PC-9 (cell line): Measurements from ENCODE around the gene SEC24D. TPM values are rescaled to one million over a fixed set of nuclear protein-coding genes. Genes with fewer than 3 reads are reported as not detected.

ENCODE experiments used
- BruUV-seq: library from RNA; stranded (reverse); fragments of 400-500 nt; replicated peaks from 2 replicates; lab custom pipeline; 2021; lab: Mats Ljungman, UMichigan
- CTCF ChIA-PET: fragments of 300-600 bp; sonication (Branson Sonifier 250); formaldehyde crosslinking; loops from one replicate; lab custom pipeline; 2022; ENCODE audit warnings: antibody characterized with exemption; lab: Charles Lee
- POLR2A ChIA-PET: fragments of 300-600 bp; sonication (Branson Sonifier 250); formaldehyde crosslinking; loops from one replicate; lab custom pipeline; 2022; ENCODE audit warnings: antibody characterized with exemption; ENCODE audit not compliant: unreplicated experiment; lab: Charles Lee
- DNase-seq, 2 experiments: peaks; one replicate each; pipeline versions ENCODE4 v3.0.0 to v3.0.0-alpha.2; 2015 to 2022; ENCODE audit warnings: mixed read lengths in 1 of 2
- H2AFZ ChIP-seq: fragments of 200-600 bp; sonication (generic); 2 replicates; pipeline ENCODE4 v1.8.1; 2017; ENCODE audit warnings: antibody characterized with exemption
- H3F3A ChIP-seq: fragments of 200-600 bp; sonication (generic); 2 replicates; pipeline ENCODE4 v1.8.1; 2017; ENCODE audit warnings: antibody characterized with exemption, mild to moderate bottlenecking, low read depth; ENCODE audit not compliant: insufficient read depth
- H3K27ac ChIP-seq: fragments of 200-600 bp; sonication (generic); 2 replicates; pipeline ENCODE4 v1.6.1; 2016; ENCODE audit warnings: mixed run types
- H3K27me3 ChIP-seq: fragments of 200-600 bp; sonication (generic); 2 replicates; pipeline ENCODE4 v1.6.1; 2016; ENCODE audit warnings: low read depth, mixed run types; ENCODE audit not compliant: insufficient read depth
- H3K36me3 ChIP-seq: fragments of 200-600 bp; sonication (generic); 2 replicates; pipeline ENCODE4 v1.6.1; 2016; ENCODE audit warnings: low read depth, mixed run types
- H3K4me1 ChIP-seq: fragments of 200-600 bp; sonication (generic); replicated peaks from 2 replicates; pipeline ENCODE4 v1.6.1; 2016; ENCODE audit warnings: mixed run types; ENCODE audit not compliant: insufficient read depth
- H3K4me2 ChIP-seq: fragments of 200-600 bp; sonication (generic); 2 replicates; pipeline ENCODE4 v1.6.1; 2017; ENCODE audit warnings: mixed run types
- H3K4me3 ChIP-seq: fragments of 200-600 bp; sonication (generic); 2 replicates; pipeline ENCODE4 v1.6.1; 2016; ENCODE audit warnings: mixed run types
- H3K79me2 ChIP-seq: fragments of 200-600 bp; sonication (generic); 2 replicates; pipeline ENCODE4 v1.6.1; 2017; ENCODE audit warnings: low read depth, mixed run types
- H3K9me2 ChIP-seq: fragments of 200-600 bp; sonication (generic); 2 replicates; pipeline ENCODE4 v1.8.1; 2017; ENCODE audit warnings: mild to moderate bottlenecking; ENCODE audit not compliant: insufficient read depth
- H3K9me3 ChIP-seq: fragments of 200-600 bp; sonication (generic); 2 replicates; pipeline ENCODE4 v1.8.1; 2016; ENCODE audit warnings: low read depth; ENCODE audit not compliant: insufficient read depth
- H4K20me1 ChIP-seq: fragments of 200-600 bp; sonication (generic); 2 replicates; pipeline ENCODE4 v1.8.1; 2017; ENCODE audit not compliant: insufficient read depth
- EZH2 ChIP-seq: fragments of 200-600 bp; sonication (generic); IDR thresholded peaks from 2 replicates; pipeline ENCODE4 v1.8.0; 2017; ENCODE audit warnings: antibody characterized with exemption, low read depth
- intact Hi-C: fragments of 100-400 bp; cut with micrococcal nuclease; formaldehyde crosslinking; loops from one replicate; pipeline ENCODE4 v1.10.0; 2022; ENCODE audit not compliant: unreplicated experiment
- total RNA-seq: library from RNA; stranded (reverse); gene quantifications from 2 replicates; pipeline ENCODE4 v1.2.3, GENCODE V29; 2021
- TF ChIP-seq, protein P1 (sequence below): fragments of 200-600 bp; sonication (generic); conservative IDR thresholded peaks from 2 replicates; pipeline ENCODE4 v1.6.1; 2017; ENCODE audit warnings: mixed run types, antibody characterized with exemption, mild to moderate bottlenecking, moderate library complexity

Gene SEC24D
- total RNA-seq, 1 experiment from 2014 or later, result 17.3 TPM

DNA sequence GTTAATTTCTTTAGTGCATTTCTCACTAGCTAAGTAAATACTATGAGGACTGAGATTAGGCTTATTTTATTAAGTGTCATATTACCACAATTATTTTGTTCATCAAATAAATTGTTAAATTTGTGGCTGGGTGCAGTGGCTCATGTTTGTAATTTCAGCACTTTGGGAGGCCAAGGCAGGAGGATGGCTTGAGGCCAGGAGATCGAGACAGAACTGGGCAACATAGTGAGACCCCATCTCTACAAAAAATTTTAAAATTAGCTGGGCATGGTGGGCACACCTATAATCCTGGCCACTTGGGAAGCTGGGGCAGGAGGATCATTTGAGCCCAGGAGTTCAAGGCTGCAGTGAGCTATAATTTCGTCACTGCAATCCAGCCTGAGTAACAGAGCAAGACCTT, 6.8 kb downstream of the SEC24D start:
- intact Hi-C loops, result no loop called here
- H3K9me2 ChIP-seq, result no peaks in the 10 kb centered on the region
- no peak for DNase-seq
- no peak overlapping the region for H3K4me3 ChIP-seq
- no peak overlapping the region for H3K4me2 ChIP-seq
- no peaks in the 10 kb centered on the region for H3K36me3 ChIP-seq
- H4K20me1 ChIP-seq, result no peaks in the 10 kb centered on the region
- peaks cover 6% of the 10 kb centered on the region for H3K79me2 ChIP-seq
- CTCF ChIA-PET, result no interaction called here
- POLR2A ChIA-PET, result no interaction called here
- BruUV-seq, result no TSS peak
- H3K27ac ChIP-seq, result no peak overlapping the region
- no peaks in the 10 kb centered on the region for H3K27me3 ChIP-seq
- H3K9me3 ChIP-seq, result no peaks in the 10 kb centered on the region
- H2AFZ ChIP-seq, result no peak overlapping the region
- no peaks in the 10 kb centered on the region for H3F3A ChIP-seq
- peaks cover 1% of the 10 kb centered on the region for H3K4me1 ChIP-seq
- no peak for TF ChIP-seq EZH2
- TF ChIP-seq, protein P1, sequence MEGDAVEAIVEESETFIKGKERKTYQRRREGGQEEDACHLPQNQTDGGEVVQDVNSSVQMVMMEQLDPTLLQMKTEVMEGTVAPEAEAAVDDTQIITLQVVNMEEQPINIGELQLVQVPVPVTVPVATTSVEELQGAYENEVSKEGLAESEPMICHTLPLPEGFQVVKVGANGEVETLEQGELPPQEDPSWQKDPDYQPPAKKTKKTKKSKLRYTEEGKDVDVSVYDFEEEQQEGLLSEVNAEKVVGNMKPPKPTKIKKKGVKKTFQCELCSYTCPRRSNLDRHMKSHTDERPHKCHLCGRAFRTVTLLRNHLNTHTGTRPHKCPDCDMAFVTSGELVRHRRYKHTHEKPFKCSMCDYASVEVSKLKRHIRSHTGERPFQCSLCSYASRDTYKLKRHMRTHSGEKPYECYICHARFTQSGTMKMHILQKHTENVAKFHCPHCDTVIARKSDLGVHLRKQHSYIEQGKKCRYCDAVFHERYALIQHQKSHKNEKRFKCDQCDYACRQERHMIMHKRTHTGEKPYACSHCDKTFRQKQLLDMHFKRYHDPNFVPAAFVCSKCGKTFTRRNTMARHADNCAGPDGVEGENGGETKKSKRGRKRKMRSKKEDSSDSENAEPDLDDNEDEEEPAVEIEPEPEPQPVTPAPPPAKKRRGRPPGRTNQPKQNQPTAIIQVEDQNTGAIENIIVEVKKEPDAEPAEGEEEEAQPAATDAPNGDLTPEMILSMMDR, result no peak

DNA sequence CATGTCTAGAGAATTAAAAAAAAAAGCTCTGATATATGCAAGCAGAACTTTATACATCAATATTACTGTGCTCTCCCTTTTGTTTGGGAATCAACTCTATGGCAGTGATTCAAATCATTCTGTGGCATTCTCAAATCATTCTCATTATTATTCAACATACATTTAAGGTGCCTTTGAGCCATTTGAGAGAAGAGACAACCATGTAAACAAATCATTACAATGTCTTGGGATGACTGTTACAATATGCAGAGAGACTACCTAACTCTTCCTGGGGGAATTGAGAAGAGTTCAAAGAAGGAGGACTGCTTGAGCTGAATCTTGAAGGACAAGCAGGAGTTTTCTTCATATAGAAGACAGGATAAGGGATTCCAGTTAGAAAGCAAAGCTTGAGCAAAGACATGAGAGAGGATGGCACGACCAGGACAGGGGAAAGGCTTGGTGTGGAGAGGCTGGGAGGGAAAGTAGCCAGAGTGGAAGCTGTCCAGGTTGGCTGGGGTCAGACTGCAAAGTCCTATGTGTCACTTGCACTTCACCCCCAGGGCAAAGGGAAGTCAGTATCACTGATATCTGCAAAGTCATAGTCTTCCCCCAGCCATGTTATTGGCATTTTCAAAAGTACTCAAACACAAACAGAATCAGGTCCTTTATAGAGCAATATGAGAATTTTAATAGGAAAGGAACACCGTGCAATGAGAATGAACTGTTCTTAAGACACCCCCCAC, 9.0 kb downstream of the SEC24D start:
- Histone ChIP-seq H3K4me2 (no peak overlapping the region), H3K4me1 (no peaks in the 10 kb centered on the region), H3F3A (no peaks in the 10 kb centered on the region), H3K4me3 (no peak overlapping the region), H2AFZ (no peak overlapping the region), H3K9me2 (no peaks in the 10 kb centered on the region), H3K9me3 (no peaks in the 10 kb centered on the region), H3K27ac (no peak overlapping the region), H3K27me3 (no peaks in the 10 kb centered on the region), H4K20me1 (no peaks in the 10 kb centered on the region), H3K36me3 (no peaks in the 10 kb centered on the region), H3K79me2 (no peaks in the 10 kb centered on the region)
- BruUV-seq, result no TSS peak
- intact Hi-C loops, result no loop called here
- no peak for DNase-seq
- TF ChIP-seq, protein P1, result no peak
- TF ChIP-seq EZH2, result no peak
- ChIA-PET POLR2A (no interaction called here), CTCF (no interaction called here)

DNA sequence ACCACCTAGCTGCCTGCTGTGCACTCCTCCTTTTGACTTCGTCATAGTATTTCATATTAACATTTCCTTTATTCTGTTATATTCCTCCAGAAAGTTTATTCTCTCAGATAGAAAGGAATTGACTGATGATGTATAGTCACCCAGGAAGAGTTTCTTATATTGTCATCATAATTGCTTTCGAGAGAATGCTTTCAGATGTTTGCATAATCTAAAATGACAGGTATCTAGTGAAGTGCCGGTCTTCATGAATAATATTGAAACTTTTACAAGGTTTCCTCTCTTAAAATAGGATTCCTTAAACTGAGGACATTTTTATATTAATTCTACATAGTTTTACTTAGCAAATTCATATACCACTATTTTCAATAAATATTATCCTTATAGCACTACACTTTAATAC, 10.1 kb downstream of the SEC24D start:
- no peaks in the 10 kb centered on the region for H3K9me3 ChIP-seq
- no peaks in the 10 kb centered on the region for H3K79me2 ChIP-seq
- DNase-seq, result no peak
- H3K27ac ChIP-seq, result no peak overlapping the region
- BruUV-seq, result no TSS peak
- H3F3A ChIP-seq, result no peaks in the 10 kb centered on the region
- intact Hi-C loops, result no loop called here
- no peak overlapping the region for H3K4me3 ChIP-seq
- no peaks in the 10 kb centered on the region for H3K4me1 ChIP-seq
- no peaks in the 10 kb centered on the region for H4K20me1 ChIP-seq
- TF ChIP-seq EZH2, result no peak
- TF ChIP-seq, protein P1, result no peak
- ChIA-PET POLR2A (no interaction called here), CTCF (no interaction called here)
- H2AFZ ChIP-seq, result no peak overlapping the region
- no peaks in the 10 kb centered on the region for H3K9me2 ChIP-seq
- H3K4me2 ChIP-seq, result no peak overlapping the region
- H3K36me3 ChIP-seq, result no peaks in the 10 kb centered on the region
- no peaks in the 10 kb centered on the region for H3K27me3 ChIP-seq
